ENCODE measurements around the gene ZNF408.
"Not testable (repeated sequence)": the region's sequence is repeated elsewhere in the genome, so short reads cannot be mapped to it uniquely, and the experiment has no call there.

The ZNF408 gene

GRCh38 chr11:46700241-46701077 is at the start of gene ZNF408, which contains the start of gene ARHGAP1:
TSS of gene ZNF408 (plus strand) at chr11:46701031. CDS start at chr11:46701048, 17 bp downstream.
TSS of gene ARHGAP1 (minus strand) at chr11:46700619. CDS start at chr11:46696107, 4,512 bp downstream.
- peak; percentile 94 to 96 for DNase-seq (ENCODE audit: low read depth in 2 of 2)

GRCh38 chr11:46655631-46656030 is 45.2 kb upstream of the ZNF408 start:
- DNase-seq (ENCODE audit: low read depth in 2 of 2), result no peak

- DNase-seq (ENCODE audit: low read depth in 2 of 2), result no peak
Observed at GRCh38 chr11:46657186-46657585, 43.6 kb upstream of the ZNF408 start.

GRCh38 chr11:46658259-46658658 is 42.6 kb upstream of the ZNF408 start:
- DNase-seq (ENCODE audit: low read depth in 2 of 2), result peak in 1 of 2 experiments; percentile 26

GRCh38 chr11:46659908-46660307 is 40.9 kb upstream of the ZNF408 start:
- DNase-seq (ENCODE audit: low read depth in 2 of 2), result no peak

GRCh38 chr11:46661836-46662235 is 39.0 kb upstream of the ZNF408 start:
- no peak for DNase-seq (ENCODE audit: low read depth in 2 of 2)

GRCh38 chr11:46662366-46662765 is 38.5 kb upstream of the ZNF408 start:
- no peak for DNase-seq (ENCODE audit: low read depth in 2 of 2)

- no peak for DNase-seq (ENCODE audit: low read depth in 2 of 2)
Observed at GRCh38 chr11:46663277-46663940, 37.4 kb upstream of the ZNF408 start.

GRCh38 chr11:46664612-46665011 is 36.2 kb upstream of the ZNF408 start:
- no peak for DNase-seq (ENCODE audit: low read depth in 2 of 2)

- no peak for DNase-seq (ENCODE audit: low read depth in 2 of 2)
Observed at GRCh38 chr11:46665356-46665755, 35.5 kb upstream of the ZNF408 start.

GRCh38 chr11:46666516-46666915 is 34.3 kb upstream of the ZNF408 start:
- no peak for DNase-seq (ENCODE audit: low read depth in 2 of 2)

GRCh38 chr11:46667043-46667481 is 33.8 kb upstream of the ZNF408 start:
- no peak for DNase-seq (ENCODE audit: low read depth in 2 of 2)

- no peak for DNase-seq (ENCODE audit: low read depth in 2 of 2)
Observed at GRCh38 chr11:46668480-46669085, 32.2 kb upstream of the ZNF408 start.

GRCh38 chr11:46669711-46670139 is 31.1 kb upstream of the ZNF408 start:
- no peak for DNase-seq (ENCODE audit: low read depth in 2 of 2)

GRCh38 chr11:46670521-46670920 is 30.3 kb upstream of the ZNF408 start:
- DNase-seq (ENCODE audit: low read depth in 2 of 2), result not testable (repeated sequence)

- no peak for DNase-seq (ENCODE audit: low read depth in 2 of 2)
Observed at GRCh38 chr11:46671958-46672315, 28.9 kb upstream of the ZNF408 start.

- DNase-seq (ENCODE audit: low read depth in 2 of 2), result no peak
Observed at GRCh38 chr11:46672381-46672839, 28.4 kb upstream of the ZNF408 start.

- no peak for DNase-seq (ENCODE audit: low read depth in 2 of 2)
Observed at GRCh38 chr11:46673713-46674462, 26.9 kb upstream of the ZNF408 start.

- DNase-seq (ENCODE audit: low read depth in 2 of 2), result no peak
Observed at GRCh38 chr11:46674463-46675287, 26.2 kb upstream of the ZNF408 start.

GRCh38 chr11:46675288-46675851 is 25.5 kb upstream of the ZNF408 start:
- DNase-seq (ENCODE audit: low read depth in 2 of 2), result no peak

All from fibroblast of skin of left biceps (primary cell).